Peyer's patch (tissue), 4 donors: ENCODE measurements around the gene OSBPL5. TPM values are rescaled to one million over a fixed set of nuclear protein-coding genes. Genes with fewer than 3 reads are reported as not detected.

ENCODE experiments used
- DNase-seq, 3 donors: peaks; one replicate each; pipeline ENCODE4 v3.0.0-alpha.2; 2017 to 2019
- H3K27ac ChIP-seq, 4 donors: fragments of 200-600 bp; sonication (generic); one replicate each; pipeline ENCODE4 v1.5.1; 2016 to 2019
- H3K27me3 ChIP-seq, 2 donors: fragments of 200-600 bp; sonication (generic); one replicate each; pipeline ENCODE4 v1.5.1; 2019
- H3K36me3 ChIP-seq, 3 donors: fragments of 200-600 bp; sonication (generic); one replicate each; pipeline ENCODE4 v1.5.1; 2016 to 2019
- H3K4me1 ChIP-seq, 4 donors: fragments of 200-600 bp; sonication (generic); one replicate each; pipeline ENCODE4 v1.5.1; 2016 to 2019
- H3K4me3 ChIP-seq, 4 donors: fragments of 200-600 bp; sonication (generic); 1 replicate in 3 of 4; 2 replicates in 1 of 4; pipeline ENCODE4 v1.5.1; 2016 to 2019; ENCODE audit warnings: mild to moderate bottlenecking in 1 of 4
- H3K9me3 ChIP-seq, 4 donors: fragments of 200-600 bp; sonication (generic); one replicate each; pipeline ENCODE4 v1.5.1; 2016 to 2019; ENCODE audit warnings: mild to moderate bottlenecking in 1 of 4
- POLR2A ChIP-seq, 2 donors: fragments of 450-650 bp; IDR thresholded peaks; one replicate each; pipeline ENCODE4 v1.5.1; 2017; ENCODE audit warnings: antibody characterized with exemption in 2 of 2, mild to moderate bottlenecking in 2 of 2, moderate library complexity in 2 of 2
- total RNA-seq, 4 donors: library from RNA; depleted of rRNA; stranded (reverse); fragments of >200 nt; gene quantifications; one replicate each; pipeline ENCODE4 v1.1.0, GENCODE V29; 2016
- TF ChIP-seq, protein P1 (sequence below), 6 experiments: fragments of 450-650 bp in 4 of 6; fragments of 200-600 bp in 2 of 6; sonication (generic) in 1 of 6; IDR thresholded peaks; one replicate each; pipeline ENCODE4 v1.5.1; 2017 to 2019; ENCODE audit warnings: antibody characterized with exemption in 6 of 6, mild to moderate bottlenecking in 3 of 6, moderate library complexity in 1 of 6

The OSBPL5 gene
- total RNA-seq, 4 donors from 2014 or later, result 39.8 to 110 (median 73.2) TPM

DNA sequence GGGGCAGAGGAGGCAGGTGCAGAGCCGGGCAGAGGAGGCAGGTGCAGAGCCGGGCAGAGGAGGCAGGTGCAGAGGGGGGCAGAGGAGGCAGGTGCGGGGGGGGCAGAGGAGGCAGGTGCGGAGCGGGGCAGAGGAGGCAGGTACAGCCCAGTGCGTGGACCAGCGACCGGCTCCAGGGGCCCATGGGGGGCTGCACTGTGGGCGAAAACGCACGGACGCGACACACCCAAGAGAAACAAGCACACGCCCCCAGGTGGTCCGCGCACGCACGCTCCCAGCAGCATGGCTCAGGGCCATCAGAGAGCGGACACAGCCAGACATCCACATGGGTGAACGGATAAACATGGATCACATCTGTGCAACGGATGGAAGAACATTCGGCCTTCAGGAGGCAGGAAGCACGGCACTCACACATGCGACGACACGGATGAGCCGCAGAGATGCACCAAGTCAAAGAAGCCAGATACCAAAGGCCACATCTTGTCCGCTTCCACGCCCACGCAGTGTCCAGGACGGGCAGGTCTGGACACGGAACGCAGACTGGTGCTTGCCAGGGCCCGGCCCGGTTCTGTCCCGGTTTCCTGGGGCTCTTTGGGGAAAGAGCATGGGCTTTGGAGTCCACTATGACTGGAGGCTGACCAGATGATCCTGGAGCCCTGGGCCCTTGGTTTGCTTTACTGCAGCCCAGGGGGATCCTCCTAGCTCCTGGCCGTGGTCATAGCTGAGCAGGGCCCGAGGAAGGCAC lies 21.8 kb downstream of the OSBPL5 start:
- Histone ChIP-seq H3K27me3 (no peaks in the 10 kb centered on the region), H3K9me3 (no peaks in the 10 kb centered on the region), H3K27ac (no peak overlapping the region), H3K4me3 (no peak overlapping the region), H3K4me1 (peaks cover 0 to 37% (median 2%) of the 10 kb centered on the region in 4 donors), H3K36me3 (no peaks in the 10 kb centered on the region)
- TF ChIP-seq, protein P1, sequence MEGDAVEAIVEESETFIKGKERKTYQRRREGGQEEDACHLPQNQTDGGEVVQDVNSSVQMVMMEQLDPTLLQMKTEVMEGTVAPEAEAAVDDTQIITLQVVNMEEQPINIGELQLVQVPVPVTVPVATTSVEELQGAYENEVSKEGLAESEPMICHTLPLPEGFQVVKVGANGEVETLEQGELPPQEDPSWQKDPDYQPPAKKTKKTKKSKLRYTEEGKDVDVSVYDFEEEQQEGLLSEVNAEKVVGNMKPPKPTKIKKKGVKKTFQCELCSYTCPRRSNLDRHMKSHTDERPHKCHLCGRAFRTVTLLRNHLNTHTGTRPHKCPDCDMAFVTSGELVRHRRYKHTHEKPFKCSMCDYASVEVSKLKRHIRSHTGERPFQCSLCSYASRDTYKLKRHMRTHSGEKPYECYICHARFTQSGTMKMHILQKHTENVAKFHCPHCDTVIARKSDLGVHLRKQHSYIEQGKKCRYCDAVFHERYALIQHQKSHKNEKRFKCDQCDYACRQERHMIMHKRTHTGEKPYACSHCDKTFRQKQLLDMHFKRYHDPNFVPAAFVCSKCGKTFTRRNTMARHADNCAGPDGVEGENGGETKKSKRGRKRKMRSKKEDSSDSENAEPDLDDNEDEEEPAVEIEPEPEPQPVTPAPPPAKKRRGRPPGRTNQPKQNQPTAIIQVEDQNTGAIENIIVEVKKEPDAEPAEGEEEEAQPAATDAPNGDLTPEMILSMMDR (IDR thresholded peaks at IDR 0.05), result no peak
- TF ChIP-seq POLR2A (IDR thresholded peaks at IDR 0.05), result no peak
- DNase-seq, result no peak

DNA sequence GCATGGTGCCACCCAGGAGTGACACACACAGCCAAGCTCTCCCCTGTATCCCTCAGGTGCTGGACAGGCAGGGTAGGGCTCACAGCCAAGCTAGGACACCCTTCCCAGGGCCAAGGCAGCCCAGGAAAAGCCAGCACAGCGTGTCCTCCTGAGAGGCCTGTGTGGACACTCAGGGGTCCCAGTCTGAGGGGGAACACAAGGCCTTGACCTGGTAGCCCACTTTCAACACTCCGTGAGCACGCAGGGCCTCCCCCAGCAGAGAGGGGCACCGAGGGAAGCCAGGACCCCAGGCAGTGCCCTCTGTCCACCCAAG lies 24.9 kb downstream of the OSBPL5 start:
- no peak for DNase-seq
- no peaks in the 10 kb centered on the region for H3K27me3 ChIP-seq
- no peaks in the 10 kb centered on the region for H3K36me3 ChIP-seq
- no peak overlapping the region for H3K27ac ChIP-seq
- no peak overlapping the region for H3K4me3 ChIP-seq
- H3K4me1 ChIP-seq, result peaks cover 0 to 32% (median 0%) of the 10 kb centered on the region in 4 donors
- H3K9me3 ChIP-seq, result no peaks in the 10 kb centered on the region
- TF ChIP-seq, protein P1 (IDR thresholded peaks at IDR 0.05), result no peak
- TF ChIP-seq POLR2A (IDR thresholded peaks at IDR 0.05), result no peak

DNA sequence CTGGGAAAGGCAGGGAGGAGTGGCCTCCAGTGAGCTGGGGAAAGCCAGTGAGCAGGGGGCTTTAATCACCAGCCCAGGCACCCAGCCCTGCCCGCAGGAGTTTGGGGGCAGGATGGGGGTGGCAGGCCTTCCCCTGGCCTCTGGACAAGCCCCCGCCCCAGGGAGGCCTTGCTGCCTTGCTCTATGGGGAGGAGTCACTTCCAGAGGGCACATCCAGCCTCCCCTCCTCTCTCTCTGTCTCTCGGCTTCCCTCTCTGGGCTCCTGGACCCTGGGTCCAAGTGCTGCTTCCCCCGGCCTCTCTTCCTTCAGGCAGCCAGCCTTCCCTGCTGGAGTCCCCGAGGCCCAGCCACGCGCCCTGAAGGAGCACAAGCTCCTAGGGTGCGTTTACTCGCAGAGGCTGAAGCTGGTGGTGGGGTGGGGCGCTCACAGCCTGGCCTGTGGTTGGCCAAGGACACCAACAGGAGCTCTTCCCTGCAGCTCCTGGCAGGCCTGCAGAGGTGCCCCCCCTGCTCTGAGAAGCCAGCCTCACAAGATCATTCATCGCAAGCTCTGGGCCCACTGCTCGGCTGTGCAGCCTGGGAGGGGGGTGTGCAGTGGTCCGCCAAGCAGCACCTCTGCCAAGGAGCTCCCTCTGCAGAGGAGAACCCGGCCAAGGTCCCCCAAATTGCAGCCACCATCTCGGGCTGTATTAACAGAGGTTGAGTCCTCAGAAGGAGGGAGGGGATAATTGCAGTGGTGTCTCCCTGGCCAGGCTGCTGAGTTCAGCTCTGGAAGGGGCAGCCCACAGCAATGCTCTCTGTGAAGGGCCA lies 25.4 kb downstream of the OSBPL5 start:
- peaks cover 0 to 37% (median 0%) of the 10 kb centered on the region in 4 donors for H3K4me1 ChIP-seq
- DNase-seq, result no peak
- TF ChIP-seq, protein P1 (IDR thresholded peaks at IDR 0.05), result no peak
- no peak for TF ChIP-seq POLR2A (IDR thresholded peaks at IDR 0.05)
- no peak overlapping the region for H3K4me3 ChIP-seq
- H3K36me3 ChIP-seq, result no peaks in the 10 kb centered on the region
- no peak overlapping the region for H3K27ac ChIP-seq
- no peaks in the 10 kb centered on the region for H3K9me3 ChIP-seq
- H3K27me3 ChIP-seq, result no peaks in the 10 kb centered on the region

DNA sequence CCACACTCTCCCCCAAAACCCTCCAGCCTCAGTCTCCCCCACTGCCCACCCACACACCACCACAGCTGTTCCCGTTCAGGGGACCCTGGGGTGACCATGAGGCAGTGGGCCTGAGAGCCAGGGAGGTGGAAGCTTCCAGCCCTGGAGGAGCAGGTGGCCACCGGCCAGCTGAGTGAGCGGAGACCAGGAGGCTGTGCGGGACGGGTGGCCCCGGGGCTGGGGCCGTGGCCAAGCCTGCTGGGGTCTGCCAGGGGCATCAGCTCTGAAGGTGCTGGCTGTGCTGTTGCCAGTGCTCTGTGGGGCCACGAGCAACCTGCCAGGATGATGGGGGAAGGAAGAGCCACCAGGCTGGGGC lies 26.0 kb downstream of the OSBPL5 start:
- Histone ChIP-seq H3K36me3 (no peaks in the 10 kb centered on the region), H3K4me1 (peaks cover 0 to 38% (median 0%) of the 10 kb centered on the region in 4 donors)
- peak in 1 of 3 donors; percentile 44 for DNase-seq

DNA sequence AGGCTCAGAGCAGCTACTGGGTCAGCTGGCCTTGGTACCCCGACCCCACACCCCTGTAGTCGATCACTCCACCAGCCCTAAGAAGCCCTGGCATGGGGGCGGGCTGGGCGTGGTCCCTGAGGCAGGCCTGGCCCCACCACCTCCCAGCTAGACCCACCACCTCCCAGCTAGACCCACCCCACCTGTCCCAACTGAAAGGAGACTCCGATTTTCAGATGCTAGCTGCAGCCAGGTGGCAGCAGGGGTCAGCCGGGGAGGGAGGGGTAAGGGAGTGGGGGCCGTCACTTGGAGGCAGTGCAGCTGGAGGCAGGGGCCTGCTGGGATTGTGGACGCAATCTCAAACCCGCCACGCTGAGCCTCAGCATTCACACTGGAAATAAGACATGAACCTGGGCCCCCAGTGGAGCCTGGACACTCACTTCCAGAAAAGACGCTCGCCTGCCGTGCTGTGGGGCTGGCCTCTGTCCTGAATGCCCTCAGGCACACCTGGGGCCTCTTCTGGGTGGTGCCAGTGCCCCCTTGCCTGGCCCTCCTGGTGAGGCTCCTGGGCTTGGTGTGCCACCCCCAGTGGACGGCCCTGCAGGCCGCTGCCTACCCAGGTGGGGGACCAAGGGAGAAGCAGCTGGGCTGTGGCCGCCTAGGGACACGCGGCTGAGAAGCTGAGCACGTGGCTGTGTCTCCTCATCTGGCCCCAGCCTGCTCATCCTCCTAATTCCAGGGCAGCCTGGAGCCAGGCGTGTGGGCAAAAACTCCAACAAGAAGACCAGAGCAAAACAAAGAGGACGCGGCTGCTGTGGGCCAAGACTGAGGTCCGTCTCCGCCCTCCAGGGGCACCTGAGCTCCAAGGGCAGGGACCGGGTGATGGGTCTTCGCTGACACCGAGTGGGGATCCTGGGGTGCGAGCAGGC lies 26.7 kb downstream of the OSBPL5 start:
- H3K36me3 ChIP-seq, result no peaks in the 10 kb centered on the region
- peaks cover 0 to 38% (median 0%) of the 10 kb centered on the region in 4 donors for H3K4me1 ChIP-seq
- no peak overlapping the region for H3K27ac ChIP-seq
- no peak for TF ChIP-seq POLR2A (IDR thresholded peaks at IDR 0.05)
- TF ChIP-seq, protein P1 (IDR thresholded peaks at IDR 0.05), result no peak
- no peaks in the 10 kb centered on the region for H3K27me3 ChIP-seq
- no peak overlapping the region for H3K4me3 ChIP-seq
- no peak for DNase-seq
- no peaks in the 10 kb centered on the region for H3K9me3 ChIP-seq

More for the DNA sequence above, 26.0 kb downstream of the OSBPL5 start:
- Histone ChIP-seq H3K27me3 (no peaks in the 10 kb centered on the region), H3K9me3 (no peaks in the 10 kb centered on the region), H3K4me3 (no peak overlapping the region), H3K27ac (no peak overlapping the region)
- no peak for TF ChIP-seq POLR2A (IDR thresholded peaks at IDR 0.05)
- TF ChIP-seq, protein P1 (IDR thresholded peaks at IDR 0.05), result no peak
